HEK293 (cell line): Measurements from ENCODE around the gene KIAA1755.

Source experiments
- CTCF ChIA-PET: fragments of 350-600 bp; formaldehyde crosslinking; extraction: SDS; loops from one replicate; lab custom pipeline; 2021; ENCODE audit warnings: antibody characterized with exemption; lab: Yijun Ruan, JAX
- POLR2A ChIA-PET: fragments of 300-600 bp; formaldehyde crosslinking; extraction: SDS; loops from one replicate; lab custom pipeline; 2020; ENCODE audit warnings: antibody characterized with exemption, inconsistent platforms; lab: Yijun Ruan, JAX
- H3K27ac ChIP-seq: fragments of 200-500 bp; sonication (Bioruptor generic); 2 replicates; pipeline ENCODE4 v1.5.1; 2014; ENCODE audit warnings: low read depth, low read length, control low read depth, inconsistent platforms; ENCODE audit errors: extremely low read depth
- H3K36me3 ChIP-seq, 2 experiments: fragments of 200-500 bp in 1 of 2; sonication (Bioruptor generic) in 1 of 2; 1 replicate in 1 of 2; 2 replicates in 1 of 2; pipeline ENCODE4 v1.5.1; 2014 to 2017; ENCODE audit warnings: inconsistent platforms in 2 of 2, low read length in 2 of 2; ENCODE audit not compliant: control insufficient read depth in 2 of 2, insufficient read depth in 1 of 2
- H3K4me1 ChIP-seq: fragments of 200-500 bp; sonication (Bioruptor generic); 2 replicates; pipeline ENCODE4 v1.5.1; 2014; ENCODE audit warnings: mild to moderate bottlenecking, low read length, inconsistent platforms; ENCODE audit not compliant: control insufficient read depth, insufficient read depth
- H3K4me3 ChIP-seq: 2 replicates; pipeline ENCODE4 v1.5.1; 2011; ENCODE audit warnings: low read depth, mild to moderate bottlenecking, control low read depth, low read length, moderate library complexity
- H3K9me3 ChIP-seq: fragments of 200-500 bp; sonication (Bioruptor generic); 2 replicates; pipeline ENCODE4 v1.5.1; 2014; ENCODE audit warnings: low read depth, low read length, inconsistent platforms; ENCODE audit not compliant: control insufficient read depth, insufficient read depth
- BCL6B ChIP-seq: fragments of 450-650 bp; formaldehyde crosslinking; IDR thresholded peaks from 2 replicates; pipeline ENCODE4 v1.5.1; 2017; ENCODE audit warnings: missing biosample characterization, missing genetic modification characterization
- GFI1B ChIP-seq: fragments of 450-650 bp; formaldehyde crosslinking; IDR thresholded peaks from 2 replicates; pipeline ENCODE4 v1.5.1; 2016; ENCODE audit warnings: missing biosample characterization, missing genetic modification characterization
- KLF8 ChIP-seq: fragments of 450-650 bp; formaldehyde crosslinking; IDR thresholded peaks from 2 replicates; pipeline ENCODE4 v1.5.1; 2016; ENCODE audit warnings: missing biosample characterization, missing genetic modification characterization
- MEIS1 ChIP-seq: sonication (generic); formaldehyde crosslinking; IDR thresholded peaks from 2 replicates; pipeline ENCODE4 v1.8.1; 2022; ENCODE audit warnings: missing genetic modification reagents, mild to moderate bottlenecking, borderline replicate concordance
- SETDB1 ChIP-seq: IDR thresholded peaks from one replicate; pipeline ENCODE4 v1.6.1; 2017; ENCODE audit warnings: mild to moderate bottlenecking, low read length, moderate library complexity, mixed read lengths; ENCODE audit not compliant: insufficient read length
- ZBTB17 ChIP-seq: fragments of 450-650 bp; formaldehyde crosslinking; IDR thresholded peaks from 2 replicates; pipeline ENCODE4 v1.5.1; 2016; ENCODE audit warnings: missing biosample characterization, missing genetic modification characterization
- ZNF114 ChIP-seq: fragments of 450-650 bp; formaldehyde crosslinking; IDR thresholded peaks from 2 replicates; pipeline ENCODE4 v1.5.0; 2017; ENCODE audit warnings: missing biosample characterization, missing genetic modification characterization
- ZNF121 ChIP-seq: fragments of 450-650 bp; formaldehyde crosslinking; IDR thresholded peaks from 2 replicates; pipeline ENCODE4 v1.5.1; 2016; ENCODE audit warnings: missing biosample characterization, missing genetic modification characterization
- ZNF18 ChIP-seq: fragments of 450-650 bp; formaldehyde crosslinking; IDR thresholded peaks from 2 replicates; pipeline ENCODE4 v1.5.1; 2016; ENCODE audit warnings: missing biosample characterization, missing genetic modification characterization
- ZNF184 ChIP-seq: fragments of 450-650 bp; IDR thresholded peaks from 2 replicates; pipeline ENCODE4 v1.5.1; 2018; ENCODE audit warnings: missing biosample characterization, mild to moderate bottlenecking, missing genetic modification characterization
- ZNF221 ChIP-seq: fragments of 450-650 bp; formaldehyde crosslinking; IDR thresholded peaks from 2 replicates; pipeline ENCODE4 v1.5.1; 2017; ENCODE audit warnings: missing biosample characterization, missing genetic modification characterization, borderline replicate concordance
- ZNF23 ChIP-seq: fragments of 450-650 bp; formaldehyde crosslinking; IDR thresholded peaks from 2 replicates; pipeline ENCODE4 v1.5.1; 2016; ENCODE audit warnings: missing biosample characterization, missing genetic modification characterization, borderline replicate concordance
- ZNF280C ChIP-seq: fragments of 450-650 bp; formaldehyde crosslinking; IDR thresholded peaks from 2 replicates; pipeline ENCODE4 v1.5.1; 2016; ENCODE audit warnings: missing biosample characterization, missing genetic modification characterization
- ZNF394 ChIP-seq: fragments of 450-650 bp; formaldehyde crosslinking; IDR thresholded peaks from 2 replicates; pipeline ENCODE4 v1.5.1; 2016; ENCODE audit warnings: missing biosample characterization, missing genetic modification characterization, mild to moderate bottlenecking, moderate library complexity, borderline replicate concordance
- ZNF433 ChIP-seq: fragments of 450-650 bp; formaldehyde crosslinking; IDR thresholded peaks from 2 replicates; pipeline ENCODE4 v1.5.1; 2016; ENCODE audit warnings: missing biosample characterization, missing genetic modification characterization, low read depth
- ZNF501 ChIP-seq: fragments of 450-650 bp; formaldehyde crosslinking; IDR thresholded peaks from 2 replicates; pipeline ENCODE4 v1.5.1; 2016; ENCODE audit warnings: missing biosample characterization, missing genetic modification characterization
- ZNF560 ChIP-seq: fragments of 450-650 bp; formaldehyde crosslinking; IDR thresholded peaks from 2 replicates; pipeline ENCODE4 v1.5.1; 2017; ENCODE audit warnings: missing biosample characterization, missing genetic modification characterization, borderline replicate concordance
- ZNF610 ChIP-seq: fragments of 450-650 bp; formaldehyde crosslinking; IDR thresholded peaks from 2 replicates; pipeline ENCODE4 v1.5.1; 2016; ENCODE audit warnings: missing biosample characterization, missing genetic modification characterization, borderline replicate concordance
- ZNF768 ChIP-seq: fragments of 450-650 bp; formaldehyde crosslinking; IDR thresholded peaks from 2 replicates; pipeline ENCODE4 v1.5.1; 2018; ENCODE audit warnings: missing biosample characterization, mild to moderate bottlenecking, missing genetic modification characterization
- ZNF843 ChIP-seq: fragments of 450-650 bp; formaldehyde crosslinking; IDR thresholded peaks from 2 replicates; pipeline ENCODE4 v1.5.1; 2016; ENCODE audit warnings: missing biosample characterization, missing genetic modification characterization
- TF ChIP-seq, protein P1 (sequence below): fragments of 450-650 bp; formaldehyde crosslinking; IDR thresholded peaks from 2 replicates; pipeline ENCODE4 v1.5.1; 2016; ENCODE audit warnings: missing biosample characterization, missing genetic modification characterization
- TF ChIP-seq, protein P2 (sequence below): fragments of 450-650 bp; formaldehyde crosslinking; IDR thresholded peaks from 2 replicates; pipeline ENCODE4 v1.5.1; 2016; ENCODE audit warnings: missing biosample characterization, missing genetic modification characterization
- TF ChIP-seq, protein P3 (sequence below): fragments of 450-650 bp; formaldehyde crosslinking; IDR thresholded peaks from 2 replicates; pipeline ENCODE4 v1.5.1; 2016; ENCODE audit warnings: missing biosample characterization, missing genetic modification characterization

Gene KIAA1755

DNA sequence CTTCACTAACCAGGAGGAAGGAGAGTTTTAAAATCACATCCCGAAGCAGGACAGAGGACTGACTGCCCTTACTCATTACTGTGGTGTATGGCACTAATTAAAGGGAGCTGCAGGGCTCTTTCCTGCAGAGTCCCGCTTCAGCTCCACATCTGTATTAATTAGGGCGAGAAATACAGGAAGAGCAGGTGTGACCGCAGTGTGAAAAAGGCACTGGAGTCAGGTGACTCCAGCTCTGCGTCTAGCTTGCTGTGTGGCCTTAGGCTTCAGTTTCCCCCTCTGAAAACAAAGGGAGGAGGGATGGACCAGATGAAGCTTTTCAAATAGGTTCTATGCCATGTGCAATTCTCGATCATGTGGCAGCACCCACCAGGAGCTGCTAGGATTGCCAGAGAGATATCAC is 34.0 kb downstream of the KIAA1755 start:
- Histone ChIP-seq H3K27ac (no peak overlapping the region), H3K4me1 (no peaks in the 10 kb centered on the region), H3K9me3 (no peaks in the 10 kb centered on the region), H3K36me3 (no peaks in the 10 kb centered on the region), H3K4me3 (no peak overlapping the region)
- POLR2A ChIA-PET = interaction anchor here (0.6 kb wide), 1 partner anchor 192 kb away, joined by 3 read pairs; no protein-coding TSS in a partner anchor
- no peak for TF ChIP-seq ZNF221 (tag by site-specific recombination)
- TF ChIP-seq ZNF501 (tag by site-specific recombination) = no peak
- TF ChIP-seq ZBTB17 (tag by site-specific recombination) = no peak
- TF ChIP-seq ZNF184 (tag by site-specific recombination) = no peak
- no peak for TF ChIP-seq MEIS1 (CRISPR knock-in tag)
- TF ChIP-seq, protein P1, sequence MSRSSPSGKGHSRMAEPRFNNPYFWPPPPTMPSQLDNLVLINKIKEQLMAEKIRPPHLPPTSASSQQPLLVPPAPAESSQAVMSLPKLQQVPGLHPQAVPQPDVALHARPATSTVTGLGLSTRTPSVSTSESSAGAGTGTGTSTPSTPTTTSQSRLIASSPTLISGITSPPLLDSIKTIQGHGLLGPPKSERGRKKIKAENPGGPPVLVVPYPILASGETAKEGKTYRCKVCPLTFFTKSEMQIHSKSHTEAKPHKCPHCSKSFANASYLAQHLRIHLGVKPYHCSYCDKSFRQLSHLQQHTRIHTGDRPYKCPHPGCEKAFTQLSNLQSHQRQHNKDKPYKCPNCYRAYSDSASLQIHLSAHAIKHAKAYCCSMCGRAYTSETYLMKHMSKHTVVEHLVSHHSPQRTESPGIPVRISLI (tag by site-specific recombination) = no peak
- no peak for TF ChIP-seq ZNF843 (tag by site-specific recombination)
- TF ChIP-seq ZNF280C (tag by site-specific recombination) = no peak
- no peak for TF ChIP-seq GFI1B (tag by site-specific recombination)
- no peak for TF ChIP-seq ZNF560 (tag by site-specific recombination)
- no peak for TF ChIP-seq ZNF121 (tag by site-specific recombination)
- no peak for TF ChIP-seq ZNF433
- TF ChIP-seq, protein P2, sequence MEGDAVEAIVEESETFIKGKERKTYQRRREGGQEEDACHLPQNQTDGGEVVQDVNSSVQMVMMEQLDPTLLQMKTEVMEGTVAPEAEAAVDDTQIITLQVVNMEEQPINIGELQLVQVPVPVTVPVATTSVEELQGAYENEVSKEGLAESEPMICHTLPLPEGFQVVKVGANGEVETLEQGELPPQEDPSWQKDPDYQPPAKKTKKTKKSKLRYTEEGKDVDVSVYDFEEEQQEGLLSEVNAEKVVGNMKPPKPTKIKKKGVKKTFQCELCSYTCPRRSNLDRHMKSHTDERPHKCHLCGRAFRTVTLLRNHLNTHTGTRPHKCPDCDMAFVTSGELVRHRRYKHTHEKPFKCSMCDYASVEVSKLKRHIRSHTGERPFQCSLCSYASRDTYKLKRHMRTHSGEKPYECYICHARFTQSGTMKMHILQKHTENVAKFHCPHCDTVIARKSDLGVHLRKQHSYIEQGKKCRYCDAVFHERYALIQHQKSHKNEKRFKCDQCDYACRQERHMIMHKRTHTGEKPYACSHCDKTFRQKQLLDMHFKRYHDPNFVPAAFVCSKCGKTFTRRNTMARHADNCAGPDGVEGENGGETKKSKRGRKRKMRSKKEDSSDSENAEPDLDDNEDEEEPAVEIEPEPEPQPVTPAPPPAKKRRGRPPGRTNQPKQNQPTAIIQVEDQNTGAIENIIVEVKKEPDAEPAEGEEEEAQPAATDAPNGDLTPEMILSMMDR (tag by site-specific recombination) = no peak
- TF ChIP-seq SETDB1 = no peak
- no peak for TF ChIP-seq BCL6B (tag by site-specific recombination)
- CTCF ChIA-PET = interaction anchor here (0.7 to 9.9 kb wide), 4 partner anchors 19 to 606 kb away, joined by 3 to 220 read pairs (median 3); no protein-coding TSS in a partner anchor

- H3K9me3 ChIP-seq = no peaks in the 10 kb centered on the region
- no peaks in the 10 kb centered on the region for H3K36me3 ChIP-seq
- H3K4me1 ChIP-seq = no peaks in the 10 kb centered on the region
- no peak overlapping the region for H3K27ac ChIP-seq
- H3K4me3 ChIP-seq = no peak overlapping the region
- CTCF ChIA-PET = interaction anchor here (1.1 to 9.9 kb wide), 4 partner anchors 39 to 605 kb away, joined by 3 to 220 read pairs (median 26); no protein-coding TSS in a partner anchor
- POLR2A ChIA-PET = interaction anchor here (0.6 kb wide), 1 partner anchor 193 kb away, joined by 3 read pairs; no protein-coding TSS in a partner anchor
- TF ChIP-seq SETDB1 (peak; percentile 44), ZBTB17 (tag by site-specific recombination) (peak; percentile 75), ZNF114 (tag by site-specific recombination) (no peak), ZNF394 (tag by site-specific recombination) (no peak), KLF8 (tag by site-specific recombination) (no peak), ZNF18 (tag by site-specific recombination) (no peak), ZNF768 (tag by site-specific recombination) (no peak), ZNF23 (peak; percentile 86; the same call in 1 of the 2 replicates), ZNF610 (tag by site-specific recombination) (no peak)
- TF ChIP-seq, protein P3, sequence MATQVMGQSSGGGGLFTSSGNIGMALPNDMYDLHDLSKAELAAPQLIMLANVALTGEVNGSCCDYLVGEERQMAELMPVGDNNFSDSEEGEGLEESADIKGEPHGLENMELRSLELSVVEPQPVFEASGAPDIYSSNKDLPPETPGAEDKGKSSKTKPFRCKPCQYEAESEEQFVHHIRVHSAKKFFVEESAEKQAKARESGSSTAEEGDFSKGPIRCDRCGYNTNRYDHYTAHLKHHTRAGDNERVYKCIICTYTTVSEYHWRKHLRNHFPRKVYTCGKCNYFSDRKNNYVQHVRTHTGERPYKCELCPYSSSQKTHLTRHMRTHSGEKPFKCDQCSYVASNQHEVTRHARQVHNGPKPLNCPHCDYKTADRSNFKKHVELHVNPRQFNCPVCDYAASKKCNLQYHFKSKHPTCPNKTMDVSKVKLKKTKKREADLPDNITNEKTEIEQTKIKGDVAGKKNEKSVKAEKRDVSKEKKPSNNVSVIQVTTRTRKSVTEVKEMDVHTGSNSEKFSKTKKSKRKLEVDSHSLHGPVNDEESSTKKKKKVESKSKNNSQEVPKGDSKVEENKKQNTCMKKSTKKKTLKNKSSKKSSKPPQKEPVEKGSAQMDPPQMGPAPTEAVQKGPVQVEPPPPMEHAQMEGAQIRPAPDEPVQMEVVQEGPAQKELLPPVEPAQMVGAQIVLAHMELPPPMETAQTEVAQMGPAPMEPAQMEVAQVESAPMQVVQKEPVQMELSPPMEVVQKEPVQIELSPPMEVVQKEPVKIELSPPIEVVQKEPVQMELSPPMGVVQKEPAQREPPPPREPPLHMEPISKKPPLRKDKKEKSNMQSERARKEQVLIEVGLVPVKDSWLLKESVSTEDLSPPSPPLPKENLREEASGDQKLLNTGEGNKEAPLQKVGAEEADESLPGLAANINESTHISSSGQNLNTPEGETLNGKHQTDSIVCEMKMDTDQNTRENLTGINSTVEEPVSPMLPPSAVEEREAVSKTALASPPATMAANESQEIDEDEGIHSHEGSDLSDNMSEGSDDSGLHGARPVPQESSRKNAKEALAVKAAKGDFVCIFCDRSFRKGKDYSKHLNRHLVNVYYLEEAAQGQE (tag by site-specific recombination) = no peak
These were observed 34.7 kb downstream of the KIAA1755 start for GRCh38 chr20:38225900-38226263.
